OCI-LY3 (cell line): Measurements from ENCODE around the gene FTCD.

Source experiments
- H2AFZ ChIP-seq: fragments of 200-600, 300-600 bp; shearing (Covaris generic); 2 replicates; pipeline ENCODE4 v1.6.0; 2014; ENCODE audit warnings: antibody characterized with exemption, low read depth, low read length
- H3K27ac ChIP-seq: fragments of 200-600, 300-600 bp; sonication (generic); 2 replicates; pipeline ENCODE4 v1.5.1; 2014; ENCODE audit warnings: mild to moderate bottlenecking, low read length, moderate library complexity, mixed read lengths
- H3K27me3 ChIP-seq: fragments of 200-600, 300-600 bp; sonication (generic); 2 replicates; pipeline ENCODE4 v1.6.1; 2014; ENCODE audit warnings: low read depth, low read length, mixed read lengths
- H3K36me3 ChIP-seq: fragments of 200-600, 300-600 bp; sonication (generic); replicated peaks from 2 replicates; pipeline ENCODE3; 2014; ENCODE audit warnings: low read depth, low read length, mixed read lengths
- H3K4me1 ChIP-seq: fragments of 300-600, 200-600 bp; sonication (generic); 2 replicates; pipeline ENCODE4 v1.6.1; 2014; ENCODE audit warnings: low read length, mixed read lengths
- H3K4me2 ChIP-seq: fragments of 200-600, 300-600 bp; sonication (generic); 2 replicates; pipeline ENCODE4 v1.6.1; 2014; ENCODE audit warnings: low read length, mixed read lengths
- H3K4me3 ChIP-seq: fragments of 300-600, 200-600 bp; sonication (generic); 2 replicates; pipeline ENCODE4 v1.5.1; 2014; ENCODE audit warnings: antibody characterized with exemption, mild to moderate bottlenecking, low read length, moderate library complexity
- H3K79me2 ChIP-seq: fragments of 300-600, 200-600 bp; shearing (Covaris generic); 2 replicates; pipeline ENCODE4 v1.6.1; 2014; ENCODE audit warnings: mild to moderate bottlenecking, low read length, mixed read lengths
- H3K9ac ChIP-seq: fragments of 300-600, 200-600 bp; shearing (Covaris generic); 2 replicates; pipeline ENCODE4 v1.6.0; 2014; ENCODE audit warnings: mild to moderate bottlenecking, low read length, moderate library complexity
- H3K9me3 ChIP-seq: fragments of 200-600, 300-600 bp; shearing (Covaris generic); 2 replicates; pipeline ENCODE4 v1.6.1; 2014; ENCODE audit warnings: low read length, mixed read lengths; ENCODE audit not compliant: insufficient read depth
- H4K20me1 ChIP-seq: fragments of 200-600, 300-600 bp; sonication (generic); 2 replicates; pipeline ENCODE4 v1.6.1; 2016; ENCODE audit warnings: low read length, mixed read lengths; ENCODE audit not compliant: insufficient read depth
- CTCF ChIP-seq: fragments of 200-600, 300-600 bp; sonication (generic); IDR thresholded peaks from 2 replicates; pipeline ENCODE4 v1.5.1; 2014; ENCODE audit warnings: antibody characterized with exemption, low read length, low read depth
- EZH2phosphoT487 ChIP-seq: fragments of 200-600 bp; shearing (Covaris generic); IDR thresholded peaks from 2 replicates; pipeline ENCODE4 v1.6.1; 2018; ENCODE audit warnings: antibody characterized with exemption, mixed run types, low read depth

Gene FTCD

GRCh38 chr21:46128106-46128932, 27.1 kb downstream of the FTCD start:
- no peak overlapping the region for H3K4me2 ChIP-seq
- H2AFZ ChIP-seq: no peak overlapping the region
- no peak overlapping the region for H3K27ac ChIP-seq
- H4K20me1 ChIP-seq: no peaks in the 10 kb centered on the region
- TF ChIP-seq CTCF (no peak), EZH2phosphoT487 (no peak)
- no peaks in the 10 kb centered on the region for H3K4me1 ChIP-seq
- H3K9ac ChIP-seq: no peak overlapping the region
- no peaks in the 10 kb centered on the region for H3K36me3 ChIP-seq
- H3K9me3 ChIP-seq: no peaks in the 10 kb centered on the region
- no peaks in the 10 kb centered on the region for H3K27me3 ChIP-seq
- H3K4me3 ChIP-seq: no peak overlapping the region
- H3K79me2 ChIP-seq: no peaks in the 10 kb centered on the region

GRCh38 chr21:46127239-46128105, 27.9 kb downstream of the FTCD start:
- no peak overlapping the region for H2AFZ ChIP-seq
- H3K4me3 ChIP-seq: no peak overlapping the region
- H3K27me3 ChIP-seq: no peaks in the 10 kb centered on the region
- H3K36me3 ChIP-seq: no peaks in the 10 kb centered on the region
- no peaks in the 10 kb centered on the region for H4K20me1 ChIP-seq
- no peaks in the 10 kb centered on the region for H3K4me1 ChIP-seq
- no peak overlapping the region for H3K4me2 ChIP-seq
- TF ChIP-seq CTCF (no peak), EZH2phosphoT487 (no peak)
- H3K9me3 ChIP-seq: no peaks in the 10 kb centered on the region
- H3K9ac ChIP-seq: no peak overlapping the region
- no peaks in the 10 kb centered on the region for H3K79me2 ChIP-seq
- no peak overlapping the region for H3K27ac ChIP-seq

- no peak overlapping the region for H3K9ac ChIP-seq
- H3K9me3 ChIP-seq: no peaks in the 10 kb centered on the region
- H3K27ac ChIP-seq: no peak overlapping the region
- no peaks in the 10 kb centered on the region for H3K4me1 ChIP-seq
- no peak overlapping the region for H2AFZ ChIP-seq
- H3K4me3 ChIP-seq: no peak overlapping the region
- H3K4me2 ChIP-seq: no peak overlapping the region
- no peaks in the 10 kb centered on the region for H3K79me2 ChIP-seq
- no peaks in the 10 kb centered on the region for H3K27me3 ChIP-seq
- H4K20me1 ChIP-seq: no peaks in the 10 kb centered on the region
- TF ChIP-seq CTCF (no peak), EZH2phosphoT487 (no peak)
- H3K36me3 ChIP-seq: no peaks in the 10 kb centered on the region
Observed at GRCh38 chr21:46126309-46127238, 28.8 kb downstream of the FTCD start.
